Activated CD8-positive, alpha-beta memory T cell treated with anti-CD3 and anti-CD28 coated beads for 48 hours (primary cell): ENCODE measurements around the gene CRLF1.
"Not testable (repeated sequence)": the region's sequence is repeated elsewhere in the genome, so short reads cannot be mapped to it uniquely, and the experiment has no call there.

ENCODE experiments used
- DNase-seq, 3 experiments: peaks; one replicate each; pipeline ENCODE4 v3.0.0-alpha.2; 2020; ENCODE audit warnings: low read depth in 2 of 3, low spot score in 2 of 3

CRLF1 gene

GRCh38 chr19:18608805-18609716 lies 2.5 kb upstream of the CRLF1 start:
- DNase-seq, result no peak

GRCh38 chr19:18608102-18608804 lies 1.7 kb upstream of the CRLF1 start:
- no peak for DNase-seq

DNA sequence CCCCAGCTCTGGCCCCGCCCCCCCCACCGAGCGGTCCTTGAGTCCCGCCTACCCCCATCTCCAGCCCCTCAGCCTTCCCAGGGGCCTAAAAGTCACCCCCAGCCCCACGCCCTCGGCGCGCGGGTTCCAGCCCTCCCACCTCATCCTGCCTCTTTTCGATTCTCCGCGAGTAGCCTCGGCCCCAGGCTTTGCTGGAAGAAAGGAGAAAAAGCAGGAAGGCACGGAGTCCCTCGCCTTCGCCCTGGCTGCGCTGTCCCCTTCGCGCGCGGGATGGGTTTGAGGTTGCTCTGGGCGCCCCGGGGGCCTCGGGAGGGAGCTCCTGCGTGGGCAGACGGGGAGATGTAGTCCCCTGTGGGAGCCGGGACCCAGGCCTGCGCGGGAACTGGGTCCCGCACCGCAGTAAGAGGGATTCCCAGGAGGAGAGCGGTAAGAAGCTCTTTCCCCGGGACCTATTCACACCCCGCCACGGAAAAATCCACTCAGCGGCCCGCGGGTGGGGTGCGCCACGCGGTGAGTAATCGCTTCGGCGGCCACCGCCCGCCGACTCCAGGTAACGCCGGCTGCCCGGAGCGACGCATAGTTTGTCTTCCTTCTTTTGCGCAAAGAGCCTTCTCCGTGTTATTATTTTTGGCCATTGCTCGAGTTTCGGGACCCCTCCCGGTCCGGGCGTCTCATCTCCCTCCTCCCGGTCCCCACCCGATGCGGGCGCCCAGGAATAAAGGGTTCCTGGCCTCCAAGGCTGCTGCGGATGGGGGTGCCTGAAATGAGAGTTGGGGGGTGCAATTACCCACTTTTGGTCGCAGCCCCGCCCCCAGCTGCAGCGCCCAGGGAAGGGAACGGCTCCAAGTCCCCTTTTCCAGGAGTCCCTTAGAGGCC lies 865 bp upstream of the CRLF1 start:
- no peak for DNase-seq

GRCh38 chr19:18605546-18606280 lies 886 bp downstream of the CRLF1 start:
- no peak for DNase-seq

DNA sequence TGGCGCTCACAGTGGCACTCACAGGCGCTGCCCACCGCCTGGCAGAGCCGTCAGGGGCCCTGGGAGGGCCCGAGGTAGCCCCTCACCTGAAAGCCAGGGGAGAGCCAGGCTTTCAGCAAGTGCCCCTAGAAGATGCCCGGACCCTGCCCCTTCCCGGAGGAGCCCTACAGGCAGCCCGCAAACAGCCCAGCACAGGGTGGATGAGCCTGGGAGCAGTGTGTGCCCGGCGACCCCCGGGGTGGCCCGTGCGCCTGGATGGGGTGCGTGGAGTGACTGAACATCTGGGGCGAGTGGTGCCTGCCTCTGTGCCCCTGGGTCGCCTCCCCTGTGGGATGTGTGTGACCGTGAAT lies 1.4 kb downstream of the CRLF1 start:
- DNase-seq, result no peak

GRCh38 chr19:18604820-18605159 lies 1.8 kb downstream of the CRLF1 start:
- no peak for DNase-seq

DNA sequence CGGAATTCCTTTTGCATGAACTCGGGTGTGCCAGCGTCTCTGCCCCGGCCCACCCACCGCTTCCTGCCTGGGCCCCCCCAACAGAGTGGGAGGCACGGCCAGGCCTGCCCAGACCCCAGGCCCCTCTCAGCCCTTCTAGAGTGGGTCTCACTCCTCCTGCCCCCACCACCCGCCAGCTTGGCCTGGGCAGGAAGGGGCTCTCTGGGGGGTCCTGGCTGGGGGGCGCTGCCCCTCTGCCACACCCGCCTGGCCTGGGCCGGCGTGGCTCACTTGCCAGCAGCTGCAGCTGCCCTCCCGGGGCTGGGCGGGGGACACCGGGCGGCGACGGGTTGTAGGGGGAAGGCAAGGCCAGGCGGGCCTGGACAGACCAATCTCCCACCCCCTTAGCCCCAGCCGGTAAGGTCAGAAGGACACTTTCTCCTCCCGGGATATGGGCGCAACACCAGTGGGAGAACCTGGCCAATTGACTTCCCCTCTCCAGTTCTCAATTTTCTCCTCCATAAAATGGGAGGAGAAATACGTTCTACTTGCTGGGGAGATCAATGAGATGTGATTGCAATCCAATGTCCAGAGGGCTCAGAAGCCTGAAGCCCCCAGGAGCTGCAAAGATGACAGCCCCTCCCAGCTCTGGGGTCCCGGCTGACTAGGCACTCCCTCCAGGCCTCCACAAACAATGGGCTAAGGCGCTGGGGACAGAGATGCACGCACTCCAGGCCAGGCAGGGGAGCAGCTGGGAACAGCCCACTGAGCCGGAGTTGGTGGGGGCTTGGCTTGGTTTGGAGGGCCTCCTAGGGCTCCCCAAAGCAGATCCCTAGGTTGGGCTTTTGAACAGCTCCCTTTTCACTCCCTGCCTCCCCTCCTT lies 2.4 kb downstream of the CRLF1 start:
- no peak for DNase-seq

GRCh38 chr19:18603255-18603957 lies 3.2 kb downstream of the CRLF1 start:
- DNase-seq, result no peak

- no peak for DNase-seq
Observed at GRCh38 chr19:18601875-18602274, 4.7 kb downstream of the CRLF1 start.

- DNase-seq, result not testable (repeated sequence)
Observed at GRCh38 chr19:18600692-18601397, 5.8 kb downstream of the CRLF1 start.

- no peak for DNase-seq
Observed at GRCh38 chr19:18599485-18599884, 7.1 kb downstream of the CRLF1 start.

DNA sequence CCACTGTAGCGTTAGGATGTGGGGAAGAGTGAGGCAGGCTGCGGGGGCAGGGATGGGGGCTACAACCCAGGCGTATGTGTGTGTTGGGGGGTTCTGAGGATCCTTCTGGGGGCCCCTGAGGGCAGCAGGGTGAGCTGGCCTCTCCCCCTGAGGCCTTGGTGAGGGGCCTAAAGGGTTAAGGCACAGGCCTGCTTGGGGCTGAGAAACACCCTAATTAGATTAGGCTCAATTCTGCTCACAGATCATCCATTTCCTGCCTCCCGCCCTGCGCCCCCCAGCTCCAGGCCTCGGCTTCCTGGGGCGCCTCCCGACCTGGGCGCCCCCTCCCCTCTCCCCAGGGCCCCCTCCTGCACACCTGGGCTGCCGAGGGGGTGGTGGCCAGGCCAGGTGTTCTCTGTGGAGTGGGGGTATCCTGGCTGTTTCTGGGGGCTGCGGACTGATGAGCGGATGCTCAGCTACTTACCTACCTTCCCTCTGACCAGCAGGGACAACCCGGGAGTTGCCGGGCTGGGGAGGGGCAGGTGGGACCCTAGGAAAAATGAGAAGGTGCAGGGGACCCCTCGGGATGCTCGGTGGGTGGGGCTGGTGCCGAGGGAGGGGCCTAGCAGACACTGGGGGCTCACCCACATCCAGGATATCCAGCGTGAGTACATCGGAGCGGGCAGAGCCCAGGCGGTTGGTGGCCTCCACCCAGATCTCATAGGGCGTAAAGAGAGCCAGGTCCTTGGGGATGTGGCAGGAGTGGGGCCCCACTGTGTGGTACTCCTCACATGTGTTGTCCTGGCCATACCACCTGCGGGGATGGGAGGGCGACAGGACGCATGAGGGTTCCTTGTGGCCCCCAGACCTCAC lies 8.6 kb downstream of the CRLF1 start:
- no peak for DNase-seq

GRCh38 chr19:18596752-18597157 lies 9.8 kb downstream of the CRLF1 start:
- DNase-seq, result no peak

GRCh38 chr19:18595475-18595874 lies 11.1 kb downstream of the CRLF1 start:
- DNase-seq, result no peak

DNA sequence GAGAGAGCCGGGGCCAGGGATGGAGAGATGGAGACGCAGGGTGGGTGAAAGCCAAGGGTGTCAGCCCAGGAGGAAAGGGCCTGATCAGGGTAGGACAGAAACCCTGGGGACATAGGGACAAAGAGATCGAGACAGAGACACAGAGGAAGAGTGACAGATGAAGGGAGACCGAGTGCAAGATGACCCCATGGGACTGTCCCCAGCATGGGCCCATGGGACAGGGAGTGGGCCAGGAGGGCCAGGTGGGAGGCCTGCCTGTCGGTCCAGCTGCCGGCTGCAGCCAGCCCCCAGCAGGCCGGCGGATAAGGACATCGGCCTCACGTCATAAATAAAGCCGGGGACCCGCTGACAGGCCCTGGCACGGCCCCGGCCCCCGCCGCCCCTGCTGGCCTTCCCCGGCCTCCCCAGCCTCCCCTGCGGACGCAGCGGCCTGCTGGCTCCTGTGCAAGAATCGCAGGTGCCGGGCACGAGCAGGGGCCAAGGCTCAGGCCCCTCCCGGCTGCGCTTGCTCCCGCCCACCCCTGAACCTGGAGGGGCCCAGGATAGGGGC lies 11.7 kb downstream of the CRLF1 start:
- DNase-seq, result no peak

- peak; percentile 52 to 74 (median 55) for DNase-seq
Observed at GRCh38 chr19:18594096-18594823, 12.3 kb downstream of the CRLF1 start.
